Neural cell (in vitro differentiated cells): ENCODE results near the gene ZBTB17.

Source experiments
- CTCF ChIP-seq: fragments of 450-650 bp; IDR thresholded peaks from 2 replicates; pipeline ENCODE4 v1.5.1; 2014; ENCODE audit warnings: antibody characterized with exemption, mild to moderate bottlenecking, moderate library complexity; ENCODE audit not compliant: poor library complexity, severe bottlenecking
- EP300 ChIP-seq: fragments of 450-650 bp; conservative IDR thresholded peaks from 2 replicates; pipeline ENCODE4 v1.6.1; 2014; ENCODE audit warnings: antibody characterized with exemption, mild to moderate bottlenecking, moderate library complexity; ENCODE audit not compliant: poor library complexity, severe bottlenecking
- MXI1 ChIP-seq: fragments of 450-650 bp; conservative IDR thresholded peaks from 2 replicates; pipeline ENCODE4 v1.6.1; 2014; ENCODE audit warnings: antibody characterized with exemption, mild to moderate bottlenecking; ENCODE audit not compliant: poor library complexity, severe bottlenecking
- POLR2AphosphoS5 ChIP-seq: IDR thresholded peaks from 2 replicates; pipeline ENCODE4 v1.6.1; 2012
- RAD21 ChIP-seq: fragments of 450-650 bp; conservative IDR thresholded peaks from 2 replicates; pipeline ENCODE4 v1.6.1; 2014; ENCODE audit warnings: antibody characterized with exemption, mild to moderate bottlenecking, moderate library complexity
- REST ChIP-seq: IDR thresholded peaks from 2 replicates; pipeline ENCODE4 v1.6.1; 2012; ENCODE audit warnings: borderline replicate concordance

GRCh38 chr1:15953791-15954241 is 22.1 kb downstream of the ZBTB17 start:
- TF ChIP-seq CTCF: no peak
- no peak for TF ChIP-seq MXI1
- no peak for TF ChIP-seq POLR2AphosphoS5
- TF ChIP-seq EP300: no peak
- no peak for TF ChIP-seq REST
- no peak for TF ChIP-seq RAD21
